ELR (cell line): ENCODE measurements around the gene MSI2.
A peak's percentile ranks its signal among the peaks of the same experiment; 100 is the strongest.

Experiments
- DNase-seq: peaks from one replicate; pipeline ENCODE4 v3.0.0-alpha.2; 2015; ENCODE audit warnings: low read depth

The MSI2 gene

DNA sequence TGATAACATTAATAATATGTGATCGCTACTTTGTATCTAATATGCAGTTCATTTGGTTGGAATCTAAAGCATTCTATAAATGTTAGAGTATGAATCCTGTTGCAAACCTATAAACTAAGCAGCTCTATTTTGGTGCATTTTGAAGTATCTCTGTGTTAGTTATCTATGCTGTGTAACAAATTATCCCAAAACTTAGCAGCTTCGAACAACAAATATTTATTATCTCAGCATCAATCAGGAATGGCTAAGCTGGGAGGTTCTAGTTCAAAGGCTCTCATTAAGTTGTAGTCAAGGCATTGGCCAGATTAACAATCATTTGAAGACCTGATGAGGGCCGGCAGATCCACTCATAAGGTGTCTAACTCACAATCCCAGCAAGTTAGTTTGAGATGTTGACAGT is 10.1 kb upstream of the MSI2 start:
- no peak for DNase-seq

- DNase-seq = no peak
These were observed 9.1 kb upstream of the MSI2 start for GRCh38 chr17:57247261-57247660.

DNA sequence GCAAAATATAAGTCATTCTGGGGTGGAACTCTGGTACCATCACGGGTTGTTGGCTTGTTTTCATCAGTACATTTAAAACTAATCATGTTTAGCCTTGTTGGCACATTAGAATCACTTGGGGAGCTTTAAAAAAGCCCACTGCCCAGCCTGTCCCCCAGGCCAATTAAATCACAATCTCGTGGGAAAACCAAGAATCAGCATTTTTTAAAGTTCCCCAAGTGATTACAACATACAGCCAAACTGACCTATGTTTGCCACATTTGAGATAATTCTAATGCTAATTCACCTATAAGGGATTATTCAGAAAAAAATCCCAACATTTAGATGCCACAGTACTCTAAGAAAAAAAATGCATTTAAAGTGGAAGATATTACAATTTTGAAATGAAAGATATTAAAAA is 8.4 kb upstream of the MSI2 start:
- DNase-seq = no peak

DNA sequence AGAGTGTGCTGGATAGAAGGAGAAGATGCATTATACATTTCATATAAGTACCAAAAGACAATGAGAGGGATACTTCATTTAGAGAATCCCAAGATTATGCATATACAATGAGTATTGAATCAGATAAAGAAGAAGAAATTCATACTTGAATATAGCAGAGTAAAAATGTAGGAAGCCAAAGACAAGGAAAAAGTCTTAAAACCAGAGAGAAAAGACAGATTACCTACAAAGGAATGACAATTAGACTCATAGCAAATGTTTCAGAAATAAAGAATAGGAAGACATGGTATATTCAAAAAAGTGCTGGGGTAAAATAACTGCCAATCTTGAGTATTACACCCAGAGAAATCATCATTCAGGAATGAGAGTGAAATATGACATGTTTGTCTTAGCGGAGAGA is 6.8 kb upstream of the MSI2 start:
- DNase-seq = no peak

DNA sequence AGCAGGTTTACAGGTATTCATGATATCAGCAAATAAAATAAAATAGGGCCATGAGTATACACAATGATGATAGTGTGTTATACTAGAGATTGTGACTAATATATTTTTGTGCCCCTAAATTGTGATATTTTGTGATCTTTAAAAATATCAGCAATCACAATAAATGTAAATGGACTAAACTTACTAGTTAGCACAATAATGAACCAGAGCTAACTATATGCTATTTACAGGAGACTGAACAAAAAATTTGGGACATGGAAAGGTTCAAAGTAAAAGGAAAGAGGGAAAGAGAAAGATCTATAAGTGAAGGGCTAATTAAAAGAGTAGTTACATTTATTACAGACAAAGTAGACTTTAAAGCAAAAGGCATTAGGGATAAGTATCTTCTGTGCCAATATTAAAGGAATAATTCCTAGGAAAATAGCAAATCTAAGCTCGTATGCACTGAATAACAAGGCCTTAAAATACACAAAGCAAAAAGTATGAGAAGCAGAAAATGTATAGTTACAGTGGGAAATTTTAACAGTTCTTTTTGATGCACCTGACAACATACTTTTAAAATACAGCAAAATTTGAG is 5.0 kb upstream of the MSI2 start:
- DNase-seq = no peak

DNA sequence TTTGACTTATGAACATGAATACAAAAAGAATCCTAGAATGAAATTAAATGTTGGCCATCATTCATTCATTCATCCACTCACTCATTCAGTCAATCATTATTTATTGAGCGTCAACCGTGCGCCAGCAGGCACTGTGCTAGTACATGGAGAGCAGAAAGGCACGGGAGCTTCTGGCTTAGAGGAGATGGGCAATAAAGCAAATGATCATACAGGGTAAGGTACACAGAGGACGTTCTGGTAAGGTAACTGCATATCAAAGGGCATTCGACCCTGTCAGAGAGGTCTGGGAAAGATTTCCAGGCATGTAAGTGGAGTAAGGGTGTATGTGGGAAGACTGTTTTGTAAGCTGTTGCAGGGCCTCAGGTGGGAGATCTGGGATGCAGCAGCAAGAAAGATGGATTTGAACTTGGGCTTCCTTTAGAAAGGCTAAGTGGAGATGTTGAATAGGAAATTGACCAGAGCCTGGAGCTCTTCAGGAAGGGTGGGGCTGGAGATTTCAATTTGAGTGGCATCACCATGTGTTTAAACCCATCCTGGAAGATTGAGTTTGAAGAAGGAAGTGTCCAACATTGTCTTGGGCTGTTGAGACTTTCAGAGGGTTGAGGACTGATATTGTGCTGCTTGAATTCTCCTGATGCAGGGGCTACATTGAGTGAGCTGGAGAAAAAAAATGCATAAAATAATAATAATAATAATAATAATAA is 2.8 kb upstream of the MSI2 start:
- DNase-seq = no peak

GRCh38 chr17:57255182-57255775 is 1.0 kb upstream of the MSI2 start:
- DNase-seq = no peak

DNA sequence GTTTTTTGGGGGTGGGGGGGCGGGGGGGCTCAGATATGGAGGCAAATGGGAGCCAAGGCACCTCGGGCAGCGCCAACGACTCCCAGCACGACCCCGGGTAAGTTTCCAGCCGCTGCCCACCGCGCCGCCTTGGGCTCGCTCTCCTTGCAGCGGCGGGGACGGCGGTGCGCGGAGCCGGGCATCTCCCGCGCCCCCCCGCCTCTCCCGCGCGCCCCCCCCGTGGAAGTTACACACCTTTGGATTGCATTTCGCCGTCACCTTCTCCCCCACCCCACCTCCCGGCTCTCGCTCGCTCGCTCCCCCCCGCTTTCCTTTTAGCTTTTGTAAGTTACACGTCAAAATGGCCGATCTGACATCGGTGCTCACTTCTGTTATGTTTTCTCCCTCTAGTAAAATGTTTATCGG is 387 bp downstream of the MSI2 start:
- DNase-seq = peak; percentile 43

GRCh38 chr17:57257195-57257894 is 1.0 kb downstream of the MSI2 start:
- peak; percentile 31 for DNase-seq

DNA sequence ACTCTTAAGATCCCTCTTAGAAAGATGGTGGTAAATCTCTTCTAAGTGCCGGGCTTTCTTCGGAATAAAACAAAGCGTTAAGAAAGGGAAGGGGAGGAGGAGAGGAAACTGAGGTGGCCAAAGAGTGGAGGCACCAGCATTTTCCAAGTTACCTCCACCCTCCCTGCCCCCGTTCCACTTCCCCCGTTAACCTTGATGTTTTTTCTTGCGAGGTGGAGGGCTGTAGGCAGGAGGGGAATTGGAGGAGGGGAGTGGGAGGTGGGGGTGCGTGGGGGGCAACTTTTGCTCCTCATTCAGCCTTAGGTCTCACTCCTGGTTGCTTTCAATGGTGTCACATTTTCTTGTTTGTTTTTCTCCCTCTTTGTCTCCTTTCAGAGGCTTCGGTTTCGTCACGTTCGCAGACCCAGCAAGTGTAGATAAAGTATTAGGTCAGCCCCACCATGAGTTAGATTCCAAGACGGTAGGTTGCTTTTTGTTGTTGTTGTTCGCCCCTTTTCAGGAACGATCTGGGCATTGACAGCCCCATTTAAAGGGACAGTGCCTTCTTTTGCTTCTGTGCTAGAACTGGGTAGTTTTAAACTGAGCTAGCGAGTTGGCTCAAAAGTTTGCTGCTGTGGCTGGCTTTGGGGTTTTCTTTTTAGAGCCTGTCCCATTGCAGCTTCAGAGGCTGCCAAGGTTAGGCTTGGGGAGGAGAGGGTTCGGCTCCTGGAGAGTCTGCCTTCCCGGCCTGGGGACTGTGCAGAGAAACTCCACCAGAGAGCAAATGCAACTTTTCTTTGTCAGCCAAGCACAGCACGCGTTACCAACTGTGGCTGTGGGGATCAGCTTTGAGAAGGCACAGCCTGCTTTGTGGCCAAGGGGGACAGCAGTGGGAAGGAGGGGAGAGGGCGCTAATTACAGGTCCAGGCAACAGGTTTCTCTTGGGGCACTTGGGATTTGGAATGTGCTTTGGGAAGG is 1.9 kb downstream of the MSI2 start:
- DNase-seq = peak; percentile 10

DNA sequence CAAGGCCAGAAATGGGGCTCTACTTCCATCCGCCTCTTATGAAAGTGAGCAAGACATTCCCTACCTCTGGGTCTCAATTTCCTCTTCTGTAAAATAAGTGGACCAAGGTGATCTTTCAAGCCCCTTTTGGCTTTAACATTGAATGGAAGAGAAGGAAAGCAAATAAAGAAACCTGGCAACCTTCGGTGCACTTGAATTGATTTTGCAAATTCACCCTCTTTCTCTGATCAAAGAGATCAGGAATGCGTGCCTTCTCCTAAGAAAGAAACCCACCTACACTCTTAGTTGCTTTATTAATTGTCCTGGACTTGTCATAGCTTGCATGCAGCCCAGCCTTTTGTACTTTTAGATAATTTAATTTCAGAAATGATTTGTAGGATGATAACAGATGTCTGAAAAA is 3.0 kb downstream of the MSI2 start:
- DNase-seq = no peak

DNA sequence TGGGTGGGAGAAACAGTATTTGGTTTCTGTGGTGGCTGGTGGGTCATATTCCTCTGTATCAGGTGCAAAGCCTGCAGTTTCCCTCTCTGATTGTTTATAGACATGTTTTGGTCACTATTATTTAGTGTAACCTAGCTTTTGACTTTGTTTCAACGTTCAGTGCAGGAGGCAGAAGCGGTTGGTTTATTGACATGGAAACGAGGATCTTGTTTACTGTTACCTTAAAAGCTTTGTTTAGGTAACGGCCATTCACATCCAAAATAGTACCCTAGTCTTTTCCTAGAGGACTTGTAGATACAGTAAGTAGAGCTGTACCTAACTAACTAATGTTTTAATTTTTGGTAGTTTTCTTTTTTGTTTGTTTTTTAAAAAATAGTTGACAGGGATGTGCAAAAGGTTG is 3.5 kb downstream of the MSI2 start:
- no peak for DNase-seq

DNA sequence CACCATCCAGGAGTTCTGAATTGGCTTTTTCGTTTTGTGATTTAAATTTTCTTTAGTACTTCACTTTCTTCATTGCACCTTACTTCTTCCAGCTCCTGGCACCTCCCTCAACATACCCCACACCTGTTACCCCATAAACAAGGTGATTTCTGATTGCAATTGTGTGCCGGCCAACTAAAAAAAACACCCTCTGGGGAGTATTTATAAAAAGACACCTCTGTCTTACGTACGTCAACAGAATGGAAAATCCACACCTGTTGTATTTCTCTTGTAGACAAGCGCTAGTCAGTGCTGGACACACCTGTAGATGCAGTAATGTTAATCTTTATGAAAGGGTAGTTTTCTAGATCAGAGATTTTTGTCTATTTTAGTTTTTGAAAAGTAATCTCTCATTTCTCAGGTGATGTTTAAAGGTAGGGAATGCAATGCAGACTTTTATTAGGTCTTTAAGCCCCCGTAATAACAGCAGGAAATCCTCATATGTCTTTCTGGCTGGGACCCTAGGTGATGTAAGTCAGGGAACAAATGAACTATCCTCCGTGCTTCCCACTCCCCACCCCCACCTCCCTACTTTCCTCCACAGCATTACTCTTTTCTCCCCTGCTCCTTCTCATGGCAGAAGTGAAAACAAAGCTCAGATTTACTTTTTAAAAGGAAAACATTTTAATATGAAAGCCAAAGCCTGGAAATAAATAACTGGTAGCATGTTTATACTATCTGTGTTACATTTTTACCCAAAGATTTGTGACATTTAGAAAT is 4.2 kb downstream of the MSI2 start:
- DNase-seq = no peak

- no peak for DNase-seq
These were observed 4.8 kb downstream of the MSI2 start for GRCh38 chr17:57261084-57261461.

DNA sequence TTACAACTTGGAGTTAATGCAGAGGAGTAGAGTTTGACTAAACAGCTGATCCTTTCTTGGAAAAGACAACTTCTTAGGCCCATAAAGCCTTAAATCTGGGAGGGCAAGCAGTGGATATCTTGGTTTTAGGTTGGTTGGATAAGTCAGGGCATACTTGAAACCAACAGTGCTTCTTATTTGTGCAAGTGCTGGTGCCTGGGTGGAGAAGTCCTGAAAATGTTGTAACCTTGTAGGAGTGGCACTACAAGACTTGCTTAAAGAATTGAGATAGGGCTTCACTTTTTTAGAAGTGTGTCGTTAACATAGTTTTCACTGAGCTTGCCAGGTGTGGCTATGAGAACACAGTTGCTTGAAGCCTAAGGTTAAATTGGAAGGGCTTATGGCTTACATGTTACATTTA is 6.2 kb downstream of the MSI2 start:
- DNase-seq = no peak

- DNase-seq = no peak
These were observed 7.9 kb downstream of the MSI2 start for GRCh38 chr17:57264250-57264649.

- DNase-seq = peak; percentile 8
These were observed 8.5 kb downstream of the MSI2 start for GRCh38 chr17:57264776-57265175.

GRCh38 chr17:57266902-57267311 is 10.6 kb downstream of the MSI2 start:
- no peak for DNase-seq

DNA sequence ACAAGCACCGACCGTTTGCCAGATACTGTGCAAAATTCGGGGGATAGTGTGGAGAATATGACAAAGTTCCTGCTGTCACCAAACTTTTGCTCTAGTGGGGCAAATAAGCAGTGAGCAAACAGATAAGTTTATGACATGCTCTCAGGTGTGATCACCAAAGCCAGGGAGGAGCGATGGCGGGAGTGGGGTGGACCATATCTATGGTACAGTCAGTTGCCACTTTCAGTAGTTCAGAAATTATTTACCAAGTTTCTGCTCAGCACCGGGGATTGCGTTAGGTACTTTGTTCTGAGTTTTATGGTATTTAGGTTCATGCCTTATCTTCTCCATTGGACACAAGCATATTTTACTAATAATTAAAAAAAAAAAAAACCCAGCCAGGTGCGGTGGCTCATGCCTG is 11.9 kb downstream of the MSI2 start:
- DNase-seq = no peak

DNA sequence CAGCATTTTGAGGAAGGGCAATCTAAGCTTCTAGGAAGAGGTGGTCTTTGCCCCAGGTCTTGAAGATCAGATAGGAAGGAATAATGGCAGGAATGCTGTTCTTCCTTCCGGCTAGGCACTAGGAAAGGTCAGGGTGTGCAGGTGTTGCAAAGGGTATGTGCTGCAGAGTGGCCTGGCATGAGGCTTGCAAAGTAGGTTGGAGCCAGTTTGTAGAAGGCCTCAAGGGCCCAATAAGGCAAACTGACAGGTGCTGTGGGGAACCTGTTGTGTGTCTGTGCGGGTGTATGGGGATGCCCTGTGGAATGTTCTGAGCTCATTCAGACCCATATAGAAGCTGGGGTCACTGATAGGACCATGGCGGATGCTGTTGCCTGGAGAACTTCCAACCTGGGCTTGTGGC is 12.7 kb downstream of the MSI2 start:
- DNase-seq = no peak

DNA sequence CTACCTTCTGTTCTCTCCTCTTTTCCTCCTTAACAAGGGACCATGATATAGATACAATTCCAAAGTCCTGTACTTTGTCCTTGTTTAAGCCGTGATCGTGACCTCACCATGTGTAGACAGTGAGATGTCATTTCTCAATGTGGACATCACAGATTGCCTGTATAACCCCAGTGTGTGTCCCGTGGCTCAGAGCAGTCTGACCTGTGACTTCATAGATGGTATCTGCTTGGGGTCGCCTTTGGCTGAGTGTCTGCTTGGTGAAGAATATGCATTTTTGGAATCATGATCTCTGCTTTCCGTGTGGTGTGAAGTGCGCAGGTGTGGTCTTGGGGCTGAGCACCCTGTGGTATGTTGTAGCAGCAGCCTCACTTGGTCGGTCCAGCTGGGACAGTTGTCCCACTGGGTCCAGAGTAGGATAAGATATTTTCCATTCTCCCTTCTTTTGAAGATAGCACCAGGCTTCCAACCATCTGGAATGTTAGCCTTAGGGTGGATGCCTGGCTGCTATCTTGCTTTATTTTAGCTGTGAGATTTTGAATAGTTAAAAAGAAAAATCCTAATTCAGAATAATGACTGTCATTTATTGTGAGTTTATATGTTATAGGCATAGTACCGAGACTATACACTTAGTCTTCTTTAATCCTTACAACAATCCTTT is 13.4 kb downstream of the MSI2 start:
- no peak for DNase-seq
